AG09319 (cell line): ENCODE results near the gene MAML1.

ENCODE experiments used
- DNase-seq: peaks from one replicate; pipeline ENCODE4 v3.0.0-alpha.2; 2010; ENCODE audit warnings: low read depth; ENCODE audit errors: extremely low read depth
- TF ChIP-seq, protein P1 (sequence below): IDR thresholded peaks from 2 replicates; pipeline ENCODE4 v1.5.1; 2011; ENCODE audit warnings: low read depth, mild to moderate bottlenecking, inconsistent platforms, low read length, moderate library complexity

MAML1 gene

DNA sequence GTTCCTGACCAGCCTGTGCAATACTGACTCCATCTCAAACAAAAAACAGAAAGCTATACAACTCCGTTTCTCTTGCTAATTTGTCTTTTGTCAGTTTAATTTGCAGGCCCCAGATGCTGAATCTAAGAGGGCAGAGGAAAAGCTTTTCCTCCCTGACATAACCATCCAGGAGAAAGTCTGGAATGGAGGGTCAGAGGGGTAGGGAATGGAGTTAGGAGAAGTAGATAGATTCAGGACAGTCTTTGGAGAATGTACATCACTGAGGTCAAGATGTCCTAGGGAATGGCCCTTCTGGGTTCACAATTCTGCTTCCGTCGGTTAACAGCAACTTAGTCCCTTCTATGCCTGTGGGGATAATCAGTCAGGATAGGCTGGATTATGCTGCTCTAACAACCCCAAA, 81.5 kb downstream of the MAML1 start:
- TF ChIP-seq, protein P1, sequence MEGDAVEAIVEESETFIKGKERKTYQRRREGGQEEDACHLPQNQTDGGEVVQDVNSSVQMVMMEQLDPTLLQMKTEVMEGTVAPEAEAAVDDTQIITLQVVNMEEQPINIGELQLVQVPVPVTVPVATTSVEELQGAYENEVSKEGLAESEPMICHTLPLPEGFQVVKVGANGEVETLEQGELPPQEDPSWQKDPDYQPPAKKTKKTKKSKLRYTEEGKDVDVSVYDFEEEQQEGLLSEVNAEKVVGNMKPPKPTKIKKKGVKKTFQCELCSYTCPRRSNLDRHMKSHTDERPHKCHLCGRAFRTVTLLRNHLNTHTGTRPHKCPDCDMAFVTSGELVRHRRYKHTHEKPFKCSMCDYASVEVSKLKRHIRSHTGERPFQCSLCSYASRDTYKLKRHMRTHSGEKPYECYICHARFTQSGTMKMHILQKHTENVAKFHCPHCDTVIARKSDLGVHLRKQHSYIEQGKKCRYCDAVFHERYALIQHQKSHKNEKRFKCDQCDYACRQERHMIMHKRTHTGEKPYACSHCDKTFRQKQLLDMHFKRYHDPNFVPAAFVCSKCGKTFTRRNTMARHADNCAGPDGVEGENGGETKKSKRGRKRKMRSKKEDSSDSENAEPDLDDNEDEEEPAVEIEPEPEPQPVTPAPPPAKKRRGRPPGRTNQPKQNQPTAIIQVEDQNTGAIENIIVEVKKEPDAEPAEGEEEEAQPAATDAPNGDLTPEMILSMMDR = no peak
- no peak for DNase-seq

DNA sequence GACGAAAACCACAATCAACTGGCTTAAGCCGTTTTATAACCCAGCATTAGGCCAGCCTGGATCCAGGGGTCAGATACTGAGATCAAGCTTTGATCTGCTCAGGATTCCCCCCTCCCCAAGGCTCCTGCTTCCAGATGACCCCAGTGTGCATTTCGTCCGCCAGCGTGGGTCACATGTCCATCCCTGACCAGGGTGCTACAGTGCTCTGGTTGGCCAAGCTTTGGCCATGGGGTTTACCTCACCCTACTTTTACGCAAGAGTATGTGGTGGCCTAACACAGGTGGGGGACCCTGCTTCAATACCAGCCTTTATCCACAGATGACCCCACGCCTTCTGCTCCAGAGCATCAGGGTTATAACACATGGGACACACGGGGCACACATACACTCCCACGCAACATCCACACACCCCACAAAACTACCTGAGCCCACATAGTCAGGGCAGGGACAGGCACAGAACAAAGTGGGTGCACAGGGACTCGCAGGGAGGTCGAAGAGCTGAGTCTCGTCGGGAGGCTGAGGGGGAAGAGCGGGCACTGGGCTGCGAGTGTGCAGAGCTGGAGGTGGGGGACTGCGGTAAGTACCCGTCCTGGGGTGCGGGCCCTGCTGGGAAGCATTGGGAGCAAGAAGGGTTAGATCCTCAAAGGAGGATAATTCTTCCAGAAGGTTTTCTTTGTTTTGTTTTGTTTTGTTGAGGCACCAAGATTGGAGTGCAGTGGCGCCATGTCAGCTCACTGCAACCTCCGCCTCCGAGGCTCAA, 83.0 kb downstream of the MAML1 start:
- TF ChIP-seq, protein P1 = no peak
- DNase-seq = no peak

DNA sequence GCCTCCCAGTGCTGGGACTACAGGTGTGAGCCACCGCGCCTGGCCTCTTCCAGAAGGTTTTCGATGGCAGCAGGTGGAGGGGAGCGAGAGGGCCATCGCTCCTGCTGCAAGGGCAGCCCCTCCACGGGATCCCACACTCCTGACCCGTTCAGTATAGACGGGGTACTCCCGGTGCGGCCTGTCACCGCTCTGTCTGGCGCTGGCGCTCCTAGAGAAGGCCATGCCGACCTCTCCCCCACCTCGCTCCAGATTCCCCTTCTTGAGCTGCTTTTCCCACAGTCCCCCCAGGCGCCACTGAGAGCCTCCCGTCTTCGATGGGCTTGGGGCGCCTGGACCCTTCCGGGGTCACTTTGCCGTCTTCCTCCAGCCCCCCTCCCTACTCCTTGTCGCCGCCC, 83.8 kb downstream of the MAML1 start:
- no peak for DNase-seq

DNA sequence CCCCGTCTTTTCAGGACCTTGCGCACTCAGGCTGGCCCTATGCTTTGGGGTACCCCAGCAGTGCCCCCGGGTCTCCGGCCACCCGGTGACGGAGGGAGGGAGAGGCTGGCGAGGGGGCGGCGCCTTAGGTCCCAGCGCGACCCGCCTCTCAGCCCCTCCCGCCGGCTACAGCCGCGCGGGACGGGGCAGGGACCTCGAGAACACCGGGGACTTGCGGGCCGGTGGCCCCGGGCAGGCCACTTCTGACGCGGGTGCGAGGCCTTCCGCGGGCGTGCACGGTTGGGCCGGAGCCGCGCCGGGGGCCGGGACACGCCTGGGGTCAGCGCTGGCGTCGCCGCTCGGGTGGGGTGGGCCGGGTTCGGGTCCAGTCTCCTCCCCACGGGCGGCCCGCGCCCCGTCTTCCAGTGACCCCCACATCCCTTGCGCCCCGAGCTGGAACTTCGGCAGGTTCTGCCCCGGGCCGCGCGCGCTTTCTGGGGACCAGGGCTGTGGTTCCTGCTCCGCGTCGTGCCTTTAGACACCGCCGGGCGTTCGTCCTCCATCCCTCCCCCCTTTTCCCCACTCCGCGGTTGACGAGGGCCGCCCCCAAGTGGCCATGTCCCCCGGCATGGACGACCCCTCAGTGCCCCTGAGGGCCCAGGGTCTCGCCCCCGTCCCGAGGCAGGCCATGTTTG, 84.3 kb downstream of the MAML1 start:
- DNase-seq = no peak
- TF ChIP-seq, protein P1 = peak; percentile 3

More for the DNA sequence above, 83.8 kb downstream of the MAML1 start:
- TF ChIP-seq, protein P1 = no peak

GRCh38 chr5:179817470-179817840, 84.8 kb downstream of the MAML1 start:
- DNase-seq = no peak
- TF ChIP-seq, protein P1 = no peak

DNA sequence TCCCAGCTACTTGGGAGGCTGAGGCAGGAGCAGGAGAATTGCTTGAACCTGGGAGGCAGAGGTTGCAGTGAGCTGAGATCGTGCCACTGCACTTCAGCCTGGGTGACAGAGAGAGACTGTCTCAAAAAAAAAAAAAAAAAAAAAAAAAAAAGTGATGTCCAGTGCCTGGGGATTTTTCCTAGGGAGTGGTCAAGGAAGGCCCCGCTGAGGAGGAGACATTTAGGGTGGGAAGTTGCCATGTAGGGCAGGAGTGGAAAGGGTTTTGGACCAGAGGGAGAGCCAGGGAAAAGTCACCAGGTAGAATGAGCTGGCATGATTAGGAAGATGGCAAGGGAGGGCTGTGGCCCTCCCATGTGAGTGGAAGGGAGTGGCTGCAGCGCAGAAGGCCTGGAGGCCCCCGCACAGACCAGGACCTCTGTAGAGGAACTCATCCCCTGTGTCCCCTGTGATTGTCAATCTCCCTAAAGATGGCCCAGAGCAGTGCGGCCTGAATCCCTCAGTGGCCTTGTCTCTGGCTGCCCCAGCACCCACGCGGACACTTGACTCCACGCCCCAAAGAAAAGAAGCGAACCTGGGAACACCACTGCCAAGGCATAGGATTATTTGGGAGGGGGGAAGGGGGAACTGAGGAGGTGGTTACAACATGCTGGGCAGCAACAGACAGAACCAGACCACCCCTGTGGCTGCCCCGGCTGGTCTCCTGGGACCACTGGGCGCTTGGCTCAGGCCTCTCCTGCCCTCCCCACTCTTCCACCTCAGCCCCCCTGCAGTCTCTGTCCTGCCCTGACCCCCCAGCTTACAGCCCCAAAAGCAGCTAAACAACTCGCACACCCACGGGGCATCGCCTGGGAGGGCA, 85.5 kb downstream of the MAML1 start:
- DNase-seq = no peak
- TF ChIP-seq, protein P1 = no peak
